Measurements from ENCODE around the gene PLCB1. TPM values are rescaled to one million over a fixed set of nuclear protein-coding genes. Genes with fewer than 3 reads are reported as not detected.

Gene PLCB1
- total and polyA plus RNA-seq, 10 of the 15 experiments (the other 5 are each of a cell fraction or from before 2014, with no cell fraction given), result 0.05 to 5.3 (median 0.17) TPM; not detected in 1

DNA sequence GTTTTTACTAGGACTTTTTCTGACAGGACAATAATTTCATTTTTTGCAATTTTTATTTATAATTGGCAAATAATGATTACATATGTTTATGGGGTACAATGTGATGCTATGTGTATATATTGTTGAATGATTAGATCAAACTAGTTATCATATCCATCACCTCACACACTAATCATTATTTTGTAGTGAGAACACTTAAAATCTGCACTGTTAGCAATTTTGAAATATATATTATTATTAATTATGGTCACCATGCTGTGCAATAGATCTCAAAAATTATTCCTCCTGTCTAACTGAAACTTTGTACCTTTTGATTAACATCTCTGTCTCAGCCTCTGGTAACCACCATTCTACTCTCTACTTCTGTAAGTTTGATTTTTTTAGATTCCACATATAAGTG lies 378.7 kb downstream of the PLCB1 start:
- H3K9ac ChIP-seq (ENCODE audit: control insufficient read depth, insufficient read depth, low read length), result no peak overlapping the region
- no peak for DNase-seq (ENCODE audit: low read depth, low spot score)
- ChIA-PET RAD21 (ENCODE audit: unreplicated experiment) (no interaction called here), CTCF (no interaction called here), POLR2A (no interaction called here), SMC1A (ENCODE audit: uncharacterized antibody, unreplicated experiment) (no interaction called here)
- no peaks in the 10 kb centered on the region for H3K4me1 ChIP-seq (ENCODE audit: control insufficient read depth, insufficient read depth, low read length)
- no peak overlapping the region for H3K27ac ChIP-seq (ENCODE audit: control insufficient read depth, insufficient read depth)
- no peaks in the 10 kb centered on the region for H3K79me2 ChIP-seq (ENCODE audit: control insufficient read depth, insufficient read depth, low read length)
- H3K4me3 ChIP-seq, result no peak overlapping the region
- no peak for TF ChIP-seq CHD2 (IDR thresholded peaks at IDR 0.05; ENCODE audit: borderline replicate concordance, low read depth, low read length)
- no peak for TF ChIP-seq CBFB (IDR thresholded peaks at IDR 0.05; ENCODE audit: low read depth)
- no peak for TF ChIP-seq POLR2AphosphoS5 (IDR thresholded peaks at IDR 0.05; ENCODE audit: low read length)
- TF ChIP-seq SUPT20H (IDR thresholded peaks at IDR 0.05; ENCODE audit: borderline replicate concordance, control insufficient read depth, low read depth, low read length), result no peak
- TF ChIP-seq IRF4 (IDR thresholded peaks at IDR 0.05; ENCODE audit: low read depth, low read length), result no peak
- no peak for TF ChIP-seq ZSCAN29 (IDR thresholded peaks at IDR 0.05)
- no peak for TF ChIP-seq ZZZ3 (IDR thresholded peaks at IDR 0.05; ENCODE audit: control insufficient read depth, insufficient read length, low read depth)
- TF ChIP-seq, protein P1, sequence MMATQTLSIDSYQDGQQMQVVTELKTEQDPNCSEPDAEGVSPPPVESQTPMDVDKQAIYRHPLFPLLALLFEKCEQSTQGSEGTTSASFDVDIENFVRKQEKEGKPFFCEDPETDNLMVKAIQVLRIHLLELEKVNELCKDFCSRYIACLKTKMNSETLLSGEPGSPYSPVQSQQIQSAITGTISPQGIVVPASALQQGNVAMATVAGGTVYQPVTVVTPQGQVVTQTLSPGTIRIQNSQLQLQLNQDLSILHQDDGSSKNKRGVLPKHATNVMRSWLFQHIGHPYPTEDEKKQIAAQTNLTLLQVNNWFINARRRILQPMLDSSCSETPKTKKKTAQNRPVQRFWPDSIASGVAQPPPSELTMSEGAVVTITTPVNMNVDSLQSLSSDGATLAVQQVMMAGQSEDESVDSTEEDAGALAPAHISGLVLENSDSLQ (IDR thresholded peaks at IDR 0.05), result no peak
- TF ChIP-seq, protein P2, sequence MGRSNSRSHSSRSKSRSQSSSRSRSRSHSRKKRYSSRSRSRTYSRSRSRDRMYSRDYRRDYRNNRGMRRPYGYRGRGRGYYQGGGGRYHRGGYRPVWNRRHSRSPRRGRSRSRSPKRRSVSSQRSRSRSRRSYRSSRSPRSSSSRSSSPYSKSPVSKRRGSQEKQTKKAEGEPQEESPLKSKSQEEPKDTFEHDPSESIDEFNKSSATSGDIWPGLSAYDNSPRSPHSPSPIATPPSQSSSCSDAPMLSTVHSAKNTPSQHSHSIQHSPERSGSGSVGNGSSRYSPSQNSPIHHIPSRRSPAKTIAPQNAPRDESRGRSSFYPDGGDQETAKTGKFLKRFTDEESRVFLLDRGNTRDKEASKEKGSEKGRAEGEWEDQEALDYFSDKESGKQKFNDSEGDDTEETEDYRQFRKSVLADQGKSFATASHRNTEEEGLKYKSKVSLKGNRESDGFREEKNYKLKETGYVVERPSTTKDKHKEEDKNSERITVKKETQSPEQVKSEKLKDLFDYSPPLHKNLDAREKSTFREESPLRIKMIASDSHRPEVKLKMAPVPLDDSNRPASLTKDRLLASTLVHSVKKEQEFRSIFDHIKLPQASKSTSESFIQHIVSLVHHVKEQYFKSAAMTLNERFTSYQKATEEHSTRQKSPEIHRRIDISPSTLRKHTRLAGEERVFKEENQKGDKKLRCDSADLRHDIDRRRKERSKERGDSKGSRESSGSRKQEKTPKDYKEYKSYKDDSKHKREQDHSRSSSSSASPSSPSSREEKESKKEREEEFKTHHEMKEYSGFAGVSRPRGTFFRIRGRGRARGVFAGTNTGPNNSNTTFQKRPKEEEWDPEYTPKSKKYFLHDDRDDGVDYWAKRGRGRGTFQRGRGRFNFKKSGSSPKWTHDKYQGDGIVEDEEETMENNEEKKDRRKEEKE (IDR thresholded peaks at IDR 0.05), result no peak
- no peak for TF ChIP-seq SMAD1 (IDR thresholded peaks at IDR 0.05; ENCODE audit: low read depth, partially characterized antibody)
- no peak for TF ChIP-seq SMARCA5 (IDR thresholded peaks at IDR 0.05)
- TF ChIP-seq TBL1XR1 (IDR thresholded peaks at IDR 0.05; ENCODE audit: low read depth, low read length), result no peak
- no peaks in the 10 kb centered on the region for H4K20me1 ChIP-seq (ENCODE audit: control insufficient read depth, insufficient read depth)
- no peaks in the 10 kb centered on the region for H3K27me3 ChIP-seq (replicated peaks in 1 of 2; ENCODE audit: control insufficient read depth in 2 of 2, insufficient read depth in 2 of 2, low read length in 1 of 2)
- in situ Hi-C loops (cut with MboI), result no loop called here
- H3K9me3 ChIP-seq (replicated peaks; ENCODE audit: control insufficient read depth, insufficient read depth, low read length), result no peaks in the 10 kb centered on the region
- intact Hi-C loops (cut with micrococcal nuclease; ENCODE audit: unreplicated experiment), result no loop called here
- ATAC-seq, result no peak
- peak; percentile 31 for FAIRE-seq
- H3K36me3 ChIP-seq (ENCODE audit: control insufficient read depth in 2 of 2, insufficient read depth in 2 of 2, low read length in 1 of 2), result no peaks in the 10 kb centered on the region
- BruUV-seq (replicated peaks), result no TSS peak
- no peak overlapping the region for H2AFZ ChIP-seq (ENCODE audit: control insufficient read depth, low read depth, low read length)
- no peak overlapping the region for H3K4me2 ChIP-seq (ENCODE audit: control insufficient read depth, insufficient read depth)
